DMS79 (cell line): ENCODE data around the gene MYBPH.

Source experiments
- DNase-seq: peaks from one replicate; lab custom pipeline; 2025; lab: John Stamatoyannopoulos, UW

Gene MYBPH

GRCh38 chr1:203199816-203200571 lies 24.4 kb upstream of the MYBPH start:
- DNase-seq, result no peak

- DNase-seq, result no peak
These were observed 23.8 kb upstream of the MYBPH start for GRCh38 chr1:203199481-203199815.

GRCh38 chr1:203199002-203199401 lies 23.4 kb upstream of the MYBPH start:
- no peak for DNase-seq

- no peak for DNase-seq
These were observed 22.0 kb upstream of the MYBPH start for GRCh38 chr1:203197625-203198024.

- DNase-seq, result no peak
These were observed 20.7 kb upstream of the MYBPH start for GRCh38 chr1:203196371-203196770.

- no peak for DNase-seq
These were observed 15.3 kb upstream of the MYBPH start for GRCh38 chr1:203190949-203191348.

GRCh38 chr1:203189951-203190352 lies 14.3 kb upstream of the MYBPH start:
- peak; percentile 54 for DNase-seq

GRCh38 chr1:203188686-203189232 lies 13.1 kb upstream of the MYBPH start:
- no peak for DNase-seq

- DNase-seq, result no peak
These were observed 12.2 kb upstream of the MYBPH start for GRCh38 chr1:203187689-203188264.

- no peak for DNase-seq
These were observed 11.7 kb upstream of the MYBPH start for GRCh38 chr1:203187304-203187685.

GRCh38 chr1:203186446-203187303 lies 11.0 kb upstream of the MYBPH start, which contains the start of gene CHI3L1:
Gene CHI3L1 (minus strand): TSS chr1:203186704. CDS start chr1:203186623, 81 bp downstream.
- no peak for DNase-seq

- DNase-seq, result no peak
These were observed 10.4 kb upstream of the MYBPH start for GRCh38 chr1:203186091-203186445.

GRCh38 chr1:203185585-203185984 lies 10.0 kb upstream of the MYBPH start:
- no peak for DNase-seq

GRCh38 chr1:203185061-203185461 lies 9.4 kb upstream of the MYBPH start:
- no peak for DNase-seq

GRCh38 chr1:203184467-203184866 lies 8.8 kb upstream of the MYBPH start:
- no peak for DNase-seq

GRCh38 chr1:203183828-203184227 lies 8.2 kb upstream of the MYBPH start:
- DNase-seq, result no peak

- DNase-seq, result no peak
These were observed 6.8 kb upstream of the MYBPH start for GRCh38 chr1:203182387-203182953.

GRCh38 chr1:203181586-203182386 lies 6.2 kb upstream of the MYBPH start:
- no peak for DNase-seq

GRCh38 chr1:203180611-203181330 lies 5.1 kb upstream of the MYBPH start:
- no peak for DNase-seq

GRCh38 chr1:203179667-203180005 lies 4.0 kb upstream of the MYBPH start:
- DNase-seq, result no peak
